ENCODE measurements around the gene NAIF1. TPM values are rescaled to one million over a fixed set of nuclear protein-coding genes. Genes with fewer than 3 reads are reported as not detected.
A peak's percentile ranks its signal among the peaks of the same experiment; 100 is the strongest.
"Not testable (repeated sequence)": the region's sequence is repeated elsewhere in the genome, so short reads cannot be mapped to it uniquely, and the experiment has no call there.

The NAIF1 gene
- total RNA-seq, 2 experiments from 2014 or later: 10.2 to 14.5 TPM

DNA sequence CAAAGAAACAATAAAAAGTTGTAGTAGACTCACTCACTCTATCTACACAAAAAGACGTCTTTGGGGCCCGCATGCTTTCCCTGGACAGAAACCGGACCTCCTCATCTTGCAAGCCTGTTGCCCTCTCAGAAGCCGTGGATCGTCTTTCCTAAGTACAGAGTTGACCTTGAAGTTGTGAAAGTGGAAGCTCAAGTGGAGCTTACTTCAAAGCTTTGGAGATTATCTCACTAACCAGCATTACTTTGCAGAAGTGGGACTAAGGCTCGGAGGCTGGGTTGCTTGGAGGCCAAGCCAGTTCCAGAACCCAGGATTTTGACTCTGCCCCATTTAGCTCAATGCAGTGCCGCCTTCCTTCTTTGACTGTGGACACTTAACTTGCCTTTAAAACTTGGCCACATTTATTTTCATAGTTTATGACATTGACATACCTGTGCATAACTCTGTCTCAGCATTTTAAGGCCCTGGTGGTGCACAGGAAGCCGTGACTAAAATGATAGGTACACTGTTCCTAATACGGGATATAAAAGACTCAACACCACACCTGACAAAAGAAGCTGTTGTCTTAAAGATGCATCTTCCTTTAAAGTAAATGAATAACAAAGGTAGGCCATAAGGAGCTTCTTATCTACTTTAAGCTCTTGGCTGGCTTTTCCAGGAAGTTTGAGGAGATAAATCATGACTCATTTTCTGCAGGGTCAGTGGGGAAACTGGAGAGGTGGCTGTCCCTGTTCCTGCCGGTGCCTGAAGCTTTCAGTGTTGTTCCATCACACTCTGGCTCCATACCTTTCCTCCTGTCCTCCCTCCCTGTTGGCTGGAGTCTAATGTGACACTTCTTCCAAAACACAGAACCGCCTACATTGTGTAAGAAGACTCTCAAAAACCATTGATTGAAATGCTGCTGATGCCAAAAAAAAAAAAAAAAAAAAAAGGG lies 11.6 kb upstream of the NAIF1 start:
- DNase-seq: no peak
- intact Hi-C loops (cut with micrococcal nuclease): no loop called here
- peaks cover 44% of the 10 kb centered on the region for H3K4me1 Mint-ChIP-seq (ENCODE audit: low read depth)
- peaks cover 15% of the 10 kb centered on the region for H3K36me3 Mint-ChIP-seq
- CTCF ChIA-PET: interaction anchor here (0.6 to 3.8 kb wide), 11 partner anchors 9 to 137 kb away, joined by 3 to 13 read pairs (median 4); no protein-coding TSS in a partner anchor
- no peaks in the 10 kb centered on the region for H3K27me3 Mint-ChIP-seq
- POLR2A ChIA-PET: interaction anchor here (0.9 to 2.5 kb wide), 2 partner anchors 9 to 12 kb away, joined by 4 to 8 read pairs; partner anchors contain the start of genes NAIF1 and SLC25A25
- H3K9me3 Mint-ChIP-seq: no peaks in the 10 kb centered on the region
- no peak overlapping the region for H3K4me3 Mint-ChIP-seq
- H3K27ac Mint-ChIP-seq: peak overlapping the region; percentile 70

GRCh38 chr9:128077847-128078503 lies 10.9 kb upstream of the NAIF1 start:
- no peaks in the 10 kb centered on the region for H3K9me3 Mint-ChIP-seq
- peak overlapping the region; percentile 61 for H3K27ac Mint-ChIP-seq
- CTCF ChIA-PET: interaction anchor here (0.6 to 3.8 kb wide), 9 partner anchors 10 to 136 kb away, joined by 3 to 13 read pairs (median 6); no protein-coding TSS in a partner anchor
- peaks cover 50% of the 10 kb centered on the region for H3K4me1 Mint-ChIP-seq (ENCODE audit: low read depth)
- no peak overlapping the region for H3K4me3 Mint-ChIP-seq
- intact Hi-C loops (cut with micrococcal nuclease): no loop called here
- H3K27me3 Mint-ChIP-seq: no peaks in the 10 kb centered on the region
- H3K36me3 Mint-ChIP-seq: peaks cover 16% of the 10 kb centered on the region
- POLR2A ChIA-PET: interaction anchor here (0.9 to 2.5 kb wide), 2 partner anchors 9 to 11 kb away, joined by 4 to 8 read pairs; partner anchors contain the start of genes NAIF1 and SLC25A25
- no peak for DNase-seq

DNA sequence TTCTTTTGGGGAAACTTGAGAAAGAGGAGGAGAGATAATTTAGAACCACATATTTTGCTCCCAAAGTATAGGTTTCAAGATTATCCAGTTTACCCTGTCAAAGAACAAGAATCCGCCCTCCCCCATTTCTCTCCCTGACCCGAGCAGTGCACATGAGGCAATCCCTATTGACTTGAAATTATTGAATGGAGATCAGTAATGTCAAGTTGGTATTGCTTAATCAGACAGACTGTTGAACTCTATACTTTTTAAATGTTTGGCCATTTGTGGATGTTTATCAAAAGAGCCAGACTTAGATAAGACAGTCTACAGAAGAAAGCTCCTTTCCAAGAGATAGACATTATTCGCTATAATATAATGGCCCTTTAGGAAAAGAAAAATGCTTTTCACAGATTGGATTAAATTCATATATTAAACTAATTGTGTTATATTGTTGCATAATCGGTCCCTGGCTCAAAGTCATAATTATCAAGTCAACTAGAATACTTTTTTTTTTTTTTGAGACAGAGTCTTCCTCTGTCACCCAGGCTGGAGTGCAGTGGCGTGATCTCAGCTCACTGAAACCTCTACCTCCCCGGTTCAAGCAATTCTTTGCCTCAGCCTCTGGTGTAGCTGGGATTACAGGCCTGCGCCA lies 6.2 kb upstream of the NAIF1 start:
- DNase-seq: no peak
- H3K36me3 Mint-ChIP-seq: peaks cover 16% of the 10 kb centered on the region
- H3K4me1 Mint-ChIP-seq (ENCODE audit: low read depth): peaks cover 46% of the 10 kb centered on the region
- ChIA-PET CTCF (interaction anchor here (0.6 to 3.7 kb wide), 6 partner anchors 11 to 593 kb away, joined by 3 to 15 read pairs (median 8); no protein-coding TSS in a partner anchor), POLR2A (interaction anchor here (0.7 to 1.2 kb wide), 3 partner anchors 15 to 47 kb away, joined by 3 to 5 read pairs (median 3); no protein-coding TSS in a partner anchor)
- intact Hi-C loops (cut with micrococcal nuclease): no loop called here
- peak overlapping the region; percentile 94 for H3K27ac Mint-ChIP-seq
- H3K9me3 Mint-ChIP-seq: no peaks in the 10 kb centered on the region
- H3K4me3 Mint-ChIP-seq: no peak overlapping the region
- H3K27me3 Mint-ChIP-seq: no peaks in the 10 kb centered on the region

GRCh38 chr9:128072144-128073021 lies 5.3 kb upstream of the NAIF1 start:
- H3K9me3 Mint-ChIP-seq: no peaks in the 10 kb centered on the region
- ChIA-PET POLR2A (interaction anchor here (0.8 kb wide), 1 partner anchor 21 kb away, joined by 3 read pairs; no protein-coding TSS in a partner anchor), CTCF (interaction anchor here (0.7 to 3.7 kb wide), 8 partner anchors 9 to 601 kb away, joined by 3 to 15 read pairs (median 5); no protein-coding TSS in a partner anchor)
- DNase-seq: peak; percentile 76
- H3K27ac Mint-ChIP-seq: peak overlapping the region; percentile 94
- H3K4me3 Mint-ChIP-seq: peak overlapping the region; percentile 70
- peaks cover 11% of the 10 kb centered on the region for H3K36me3 Mint-ChIP-seq
- peaks cover 37% of the 10 kb centered on the region for H3K4me1 Mint-ChIP-seq (ENCODE audit: low read depth)
- H3K27me3 Mint-ChIP-seq: no peaks in the 10 kb centered on the region
- intact Hi-C loops (cut with micrococcal nuclease): loop anchor here (1.0 kb wide), 1 partner anchor 22 kb away; no protein-coding TSS in a partner anchor

- POLR2A ChIA-PET; H3K9me3 Mint-ChIP-seq; H3K27me3 Mint-ChIP-seq; intact Hi-C loops (cut with micrococcal nuclease); DNase-seq: not testable (repeated sequence)
- Mint-ChIP-seq H3K4me3 (peak overlapping the region; percentile 70), H3K36me3 (peaks cover 11% of the 10 kb centered on the region), H3K4me1 (ENCODE audit: low read depth) (peaks cover 31% of the 10 kb centered on the region), H3K27ac (peak overlapping the region; percentile 94)
- CTCF ChIA-PET: interaction anchor here (1.8 to 3.7 kb wide), 4 partner anchors 10 to 128 kb away, joined by 5 to 15 read pairs (median 12); no protein-coding TSS in a partner anchor
Measured at GRCh38 chr9:128071475-128071874, 4.4 kb upstream of the NAIF1 start.

GRCh38 chr9:128070874-128071273 lies 3.8 kb upstream of the NAIF1 start:
- ChIA-PET CTCF (interaction anchor here (2.2 to 3.7 kb wide), 2 partner anchors 46 to 128 kb away, joined by 11 to 14 read pairs; no protein-coding TSS in a partner anchor), POLR2A (no interaction called here)
- H3K36me3 Mint-ChIP-seq: peaks cover 11% of the 10 kb centered on the region
- H3K27ac Mint-ChIP-seq: peak overlapping the region; percentile 94
- H3K4me3 Mint-ChIP-seq: peak overlapping the region; percentile 62
- no peak for DNase-seq
- H3K9me3 Mint-ChIP-seq: no peaks in the 10 kb centered on the region
- intact Hi-C loops (cut with micrococcal nuclease): no loop called here
- peaks cover 37% of the 10 kb centered on the region for H3K4me1 Mint-ChIP-seq (ENCODE audit: low read depth)
- no peaks in the 10 kb centered on the region for H3K27me3 Mint-ChIP-seq

DNA sequence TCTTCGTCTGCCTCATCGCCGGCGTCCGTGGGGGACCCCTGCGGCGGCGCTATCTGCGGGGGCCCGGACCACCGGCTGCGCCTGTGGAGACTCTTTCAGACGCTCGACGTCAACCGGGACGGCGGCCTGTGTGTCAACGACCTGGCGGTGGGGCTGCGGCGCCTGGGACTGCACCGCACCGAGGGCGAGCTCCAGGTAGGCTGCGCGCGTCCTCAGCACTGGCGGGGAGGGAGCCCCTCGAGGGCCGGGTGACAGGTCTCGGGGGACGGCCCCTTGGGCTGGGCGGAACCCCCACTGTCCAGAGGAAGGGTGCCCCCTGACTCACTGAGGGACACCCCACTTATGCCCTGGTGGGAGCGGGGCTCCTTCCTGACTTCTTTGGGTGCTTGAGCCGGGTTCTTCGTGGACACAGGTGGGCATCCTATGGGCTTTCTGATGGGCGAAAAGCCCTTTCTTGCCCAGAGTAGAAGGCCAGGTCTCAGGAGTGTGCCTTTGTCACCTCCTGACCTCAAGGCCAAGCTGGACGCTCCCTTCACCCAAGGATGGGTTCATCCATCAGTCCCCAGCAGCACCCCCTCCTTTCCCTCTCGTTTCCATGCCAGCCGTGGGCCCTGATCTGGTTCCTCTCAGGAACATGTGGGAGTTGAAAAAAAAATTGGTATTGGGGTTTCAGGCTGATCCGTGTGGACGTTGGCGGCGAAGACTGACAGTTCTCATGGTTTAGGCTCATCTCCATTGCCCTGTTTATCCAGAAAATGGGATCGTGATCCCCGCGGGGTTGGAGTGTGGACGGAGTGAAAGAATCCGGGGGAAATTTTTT lies 1.5 kb upstream of the NAIF1 start:
- DNase-seq: peak; percentile 56
- intact Hi-C loops (cut with micrococcal nuclease): loop anchor here (2.0 to 10.0 kb wide), 2 partner anchors 48 to 294 kb away; partner anchors contain the start of gene SH2D3C
- peaks cover 12% of the 10 kb centered on the region for H3K36me3 Mint-ChIP-seq
- ChIA-PET CTCF (interaction anchor here (1.0 to 1.7 kb wide), 8 partner anchors 12 to 493 kb away, joined by 3 to 5 read pairs (median 4); no protein-coding TSS in a partner anchor), POLR2A (interaction anchor here (1.0 to 1.4 kb wide), 4 partner anchors 10 to 26 kb away, joined by 3 to 4 read pairs (median 4); no protein-coding TSS in a partner anchor)
- peak overlapping the region; percentile 91 for H3K27ac Mint-ChIP-seq
- H3K9me3 Mint-ChIP-seq: no peaks in the 10 kb centered on the region
- H3K27me3 Mint-ChIP-seq: no peaks in the 10 kb centered on the region
- H3K4me3 Mint-ChIP-seq: peak overlapping the region; percentile 96
- peaks cover 52% of the 10 kb centered on the region for H3K4me1 Mint-ChIP-seq (ENCODE audit: low read depth)

DNA sequence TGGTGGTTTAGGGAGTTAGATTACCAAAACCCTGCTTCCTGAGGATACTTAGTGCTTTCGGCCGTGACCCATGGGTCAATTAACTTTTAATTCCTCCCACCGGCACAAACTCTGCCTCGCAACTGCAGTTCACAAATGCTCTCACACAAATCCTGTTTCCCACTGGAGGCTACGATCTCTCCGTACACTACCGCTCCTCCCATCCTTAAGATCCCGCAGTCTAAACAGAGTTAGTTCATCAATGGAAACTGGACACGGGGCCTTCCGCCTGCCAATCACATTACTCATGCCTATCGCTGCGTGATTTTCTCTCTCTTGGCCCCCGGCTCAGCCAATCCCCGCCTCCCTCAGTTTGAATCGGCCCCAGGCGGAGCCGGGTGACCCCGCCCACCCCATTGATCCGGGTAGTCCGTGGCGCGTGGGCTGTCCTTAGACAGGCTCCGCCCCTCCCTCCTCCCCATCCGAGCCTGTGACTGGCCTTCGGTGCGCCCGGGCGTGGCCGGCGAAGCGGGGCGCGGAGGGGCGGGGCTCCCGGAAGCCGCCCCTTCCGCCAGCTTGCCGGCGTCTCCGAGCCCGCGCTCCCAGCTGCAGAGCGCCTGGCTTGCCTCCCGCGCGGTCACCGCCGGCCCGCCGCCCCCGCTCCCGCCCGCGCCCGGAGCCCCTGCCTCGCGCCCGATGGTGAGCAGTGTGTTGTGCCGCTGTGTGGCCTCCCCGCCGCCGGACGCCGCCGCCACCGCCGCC lies 695 bp upstream of the NAIF1 start, which contains the start of gene SLC25A25:
SLC25A25 (plus strand) TSS at position 588 of the 741 bp plus-strand sequence; CDS start at position 676, 88 bp downstream.
- Mint-ChIP-seq H3K4me3 (peak within 1 kb of the TSS; percentile 96), H3K9me3 (no peaks in the 10 kb centered on the region), H3K27me3 (no peaks in the 10 kb centered on the region), H3K4me1 (ENCODE audit: low read depth) (peaks cover 49% of the 10 kb centered on the region), H3K36me3 (peaks cover 16% of the 10 kb centered on the region), H3K27ac (peak within 1 kb of the TSS; percentile 91)
- peak; percentile 100 for DNase-seq
- ChIA-PET CTCF (interaction anchor here (0.9 to 1.9 kb wide), 7 partner anchors 13 to 492 kb away, joined by 3 to 10 read pairs (median 5); no protein-coding TSS in a partner anchor), POLR2A (interaction anchor here (1.0 to 2.0 kb wide), 3 partner anchors 11 to 26 kb away, joined by 3 to 8 read pairs (median 4); no protein-coding TSS in a partner anchor)
- intact Hi-C loops (cut with micrococcal nuclease): loop anchor here (1.0 to 10.0 kb wide), 3 partner anchors 41 to 293 kb away; partner anchors contain the start of gene SH2D3C
